Spinal cord (tissue), 10 donors: ENCODE results near the gene MSMO1. TPM values are rescaled to one million over a fixed set of nuclear protein-coding genes. Genes with fewer than 3 reads are reported as not detected.
"Not testable (repeated sequence)": the region's sequence is repeated elsewhere in the genome, so short reads cannot be mapped to it uniquely, and the experiment has no call there.

Experiments
- DNase-seq, 6 donors: peaks; one replicate each; pipeline versions ENCODE4 v3.0.0 to v3.0.0-alpha.2; 2013 to 2015; ENCODE audit warnings: low spot score in 6 of 6, low read depth in 4 of 6
- H3K27ac ChIP-seq: one replicate; pipeline ENCODE4 v1.5.1; 2013; ENCODE audit warnings: low read depth, low read length, control low read depth
- H3K27me3 ChIP-seq: one replicate; pipeline ENCODE4 v1.6.1; 2013; ENCODE audit warnings: low read length; ENCODE audit not compliant: control insufficient read depth, insufficient read depth
- H3K36me3 ChIP-seq: one replicate; pipeline ENCODE4 v1.6.1; 2013; ENCODE audit warnings: low read length; ENCODE audit not compliant: control insufficient read depth, insufficient read depth
- H3K4me1 ChIP-seq: one replicate; pipeline ENCODE4 v1.6.1; 2013; ENCODE audit warnings: low read length; ENCODE audit not compliant: control insufficient read depth, insufficient read depth
- H3K4me3 ChIP-seq: one replicate; pipeline ENCODE4 v1.5.1; 2013; ENCODE audit warnings: low read depth, low read length, control low read depth
- H3K9me3 ChIP-seq: one replicate; pipeline ENCODE4 v1.6.1; 2013; ENCODE audit warnings: low read length; ENCODE audit not compliant: control insufficient read depth, insufficient read depth
- WGBS: methylation state at CpG from one replicate; pipeline ENCODE4 v1.1.5; 2013; ENCODE audit warnings: missing lambda C conversion rate; ENCODE audit not compliant: insufficient coverage; 5-methylcytosine and 5-hydroxymethylcytosine counted together
- polyA plus RNA-seq, 2 donors: library from polyadenylated mRNA; unstranded; fragments of 120-200 nt; gene quantifications; one replicate each; pipeline ENCODE4 v1.2.1, GENCODE V29; 2013; ENCODE audit not compliant: insufficient read length in 2 of 2
- total RNA-seq, 2 donors: library from RNA; depleted of rRNA in 1 of 2; stranded (reverse); fragments of 120-200 nt in 1 of 2; fragments of >200 nt in 1 of 2; gene quantifications; one replicate each; pipeline versions ENCODE4 v1.2.3 to v1.2.4, GENCODE V29; 2013 to 2014
- donor health status: healthy.

The MSMO1 gene
- total and polyA plus RNA-seq, 4 donors = 129 to 500 (median 184) TPM

GRCh38 chr4:165331359-165331758 is 3.9 kb downstream of the MSMO1 start:
- peak in 1 of 6 donors; percentile 29 for DNase-seq
- Histone ChIP-seq H3K4me1 (peaks cover 11% of the 10 kb centered on the region), H3K27ac (peak overlapping the region; percentile 25), H3K36me3 (no peaks in the 10 kb centered on the region), H3K4me3 (peak overlapping the region; percentile 32), H3K27me3 (no peaks in the 10 kb centered on the region), H3K9me3 (no peaks in the 10 kb centered on the region)
- WGBS = 33% methylated on average over 1 of the region's 1 CpG

- H3K4me3 ChIP-seq = peak overlapping the region; percentile 32
- H3K27ac ChIP-seq = peak overlapping the region; percentile 10
These were observed 4.4 kb downstream of the MSMO1 start for GRCh38 chr4:165331823-165332222.

GRCh38 chr4:165332502-165332901 is 5.0 kb downstream of the MSMO1 start:
- Histone ChIP-seq H3K9me3 (no peaks in the 10 kb centered on the region), H3K4me1 (peaks cover 11% of the 10 kb centered on the region), H3K4me3 (peak overlapping the region; percentile 32), H3K27ac (peak overlapping the region; percentile 4), H3K36me3 (no peaks in the 10 kb centered on the region), H3K27me3 (no peaks in the 10 kb centered on the region)
- no CpG with 5 or more reads among the region's 1 CpG for WGBS
- peak in 2 of 6 donors; percentile 16 to 35 for DNase-seq

More at GRCh38 chr4:165331823-165332222, 4.4 kb downstream of the MSMO1 start:
- 24% methylated on average over 9 of the region's 10 CpGs for WGBS
- Histone ChIP-seq H3K27me3 (no peaks in the 10 kb centered on the region), H3K4me1 (peaks cover 11% of the 10 kb centered on the region), H3K9me3 (no peaks in the 10 kb centered on the region), H3K36me3 (no peaks in the 10 kb centered on the region)
- peak in 1 of 6 donors; percentile 54 for DNase-seq

GRCh38 chr4:165335163-165335703 is 7.8 kb downstream of the MSMO1 start:
- Histone ChIP-seq H3K27me3 (no peaks in the 10 kb centered on the region), H3K36me3 (peaks cover 10% of the 10 kb centered on the region), H3K4me3 (no peak overlapping the region), H3K27ac (no peak overlapping the region), H3K9me3 (no peaks in the 10 kb centered on the region), H3K4me1 (peaks cover 7% of the 10 kb centered on the region)
- WGBS = 38% methylated on average over 1 of the region's 3 CpGs
- no peak for DNase-seq

GRCh38 chr4:165336743-165337142 is 9.3 kb downstream of the MSMO1 start:
- Histone ChIP-seq H3K27me3 (no peaks in the 10 kb centered on the region), H3K36me3 (peaks cover 10% of the 10 kb centered on the region), H3K4me1 (no peaks in the 10 kb centered on the region), H3K27ac (no peak overlapping the region), H3K9me3 (no peaks in the 10 kb centered on the region), H3K4me3 (no peak overlapping the region)
- WGBS = 100% methylated on average over 1 of the region's 6 CpGs
- DNase-seq = no peak

- 93% methylated on average over 3 of the region's 5 CpGs for WGBS
- not testable (repeated sequence) for H3K9me3 ChIP-seq, DNase-seq, H3K4me1 ChIP-seq, H3K27ac ChIP-seq, H3K4me3 ChIP-seq, H3K27me3 ChIP-seq
- peaks cover 10% of the 10 kb centered on the region for H3K36me3 ChIP-seq
These were observed 14.9 kb downstream of the MSMO1 start for GRCh38 chr4:165342340-165342739.

GRCh38 chr4:165343353-165344191 is 16.1 kb downstream of the MSMO1 start:
- H3K9me3 ChIP-seq = no peaks in the 10 kb centered on the region
- WGBS = 63% methylated on average over 5 of the region's 13 CpGs
- no peak overlapping the region for H3K27ac ChIP-seq
- no peaks in the 10 kb centered on the region for H3K27me3 ChIP-seq
- peaks cover 10% of the 10 kb centered on the region for H3K36me3 ChIP-seq
- no peak overlapping the region for H3K4me3 ChIP-seq
- H3K4me1 ChIP-seq = no peaks in the 10 kb centered on the region
- peak in 2 of 6 donors; percentile 26 to 42 for DNase-seq

GRCh38 chr4:165345666-165346417 is 18.4 kb downstream of the MSMO1 start:
- peak overlapping the region; percentile 5 for H3K4me3 ChIP-seq
- H3K27ac ChIP-seq = no peak overlapping the region
- no peaks in the 10 kb centered on the region for H3K4me1 ChIP-seq
- no peaks in the 10 kb centered on the region for H3K9me3 ChIP-seq
- peak in 2 of 6 donors; percentile 21 to 85 for DNase-seq
- no peaks in the 10 kb centered on the region for H3K27me3 ChIP-seq
- 41% methylated on average over 6 of the region's 10 CpGs for WGBS
- H3K36me3 ChIP-seq = no peaks in the 10 kb centered on the region

- H3K27me3 ChIP-seq = no peaks in the 10 kb centered on the region
- no peak overlapping the region for H3K27ac ChIP-seq
- no peaks in the 10 kb centered on the region for H3K9me3 ChIP-seq
- DNase-seq = no peak
- H3K4me3 ChIP-seq = no peak overlapping the region
- H3K36me3 ChIP-seq = no peaks in the 10 kb centered on the region
- WGBS = 100% methylated on average over 2 of the region's 3 CpGs
- H3K4me1 ChIP-seq = no peaks in the 10 kb centered on the region
These were observed 20.4 kb downstream of the MSMO1 start for GRCh38 chr4:165347647-165348569.
